ENCODE data around the gene KRT6A. TPM values are rescaled to one million over a fixed set of nuclear protein-coding genes. Genes with fewer than 3 reads are reported as not detected.
"Not testable (repeated sequence)": the region's sequence is repeated elsewhere in the genome, so short reads cannot be mapped to it uniquely, and the experiment has no call there.

KRT6A gene
- total RNA-seq, 1 experiment from 2014 or later: 55.9 TPM

GRCh38 chr12:52501490-52501889 lies 8.4 kb upstream of the KRT6A start:
- H2AFZ ChIP-seq: no peak overlapping the region
- H3K79me2 ChIP-seq (ENCODE audit: low read depth): no peaks in the 10 kb centered on the region
- TF ChIP-seq CTCF (conservative IDR thresholded peaks at IDR 0.05) (no peak), EZH2 (IDR thresholded peaks at IDR 0.05; ENCODE audit: low read depth) (no peak)
- intact Hi-C loops (cut with micrococcal nuclease; ENCODE audit: unreplicated experiment): no loop called here
- ChIA-PET CTCF (interaction anchor here (0.6 kb wide), 1 partner anchor 12 kb away, joined by 4 read pairs; no protein-coding TSS in a partner anchor), POLR2A (ENCODE audit: unreplicated experiment) (interaction anchor here (0.7 kb wide), 1 partner anchor 21 kb away, joined by 8 read pairs; no protein-coding TSS in a partner anchor)
- no peaks in the 10 kb centered on the region for H3K27me3 ChIP-seq (ENCODE audit: insufficient read depth, low read depth)
- no peak for DNase-seq
- H3K4me2 ChIP-seq: no peak overlapping the region
- H4K20me1 ChIP-seq (ENCODE audit: insufficient read depth): no peaks in the 10 kb centered on the region
- no peaks in the 10 kb centered on the region for H3K9me2 ChIP-seq (ENCODE audit: insufficient read depth)
- 0 out of 2 replicates have a peak, but pooled peaks cover 10% of the 10 kb centered on the region for H3K9me3 ChIP-seq (ENCODE audit: insufficient read depth, low read depth)
- peaks cover 4% of the 10 kb centered on the region; the same call in 1 of the 2 replicates for H3F3A ChIP-seq (ENCODE audit: insufficient read depth, low read depth)
- BruUV-seq (replicated peaks): no TSS peak
- peaks cover 8% of the 10 kb centered on the region; the same call in 1 of the 2 replicates for H3K4me1 ChIP-seq (replicated peaks; ENCODE audit: insufficient read depth)
- H3K4me3 ChIP-seq: no peak overlapping the region
- H3K36me3 ChIP-seq (ENCODE audit: low read depth): no peaks in the 10 kb centered on the region
- H3K27ac ChIP-seq: no peak overlapping the region

- CTCF ChIA-PET; H3K4me2 ChIP-seq; H3K4me3 ChIP-seq; H2AFZ ChIP-seq; H3K36me3 ChIP-seq (ENCODE audit: low read depth); BruUV-seq (replicated peaks); intact Hi-C loops (cut with micrococcal nuclease; ENCODE audit: unreplicated experiment); H3K9me2 ChIP-seq (ENCODE audit: insufficient read depth); H3K27me3 ChIP-seq (ENCODE audit: insufficient read depth, low read depth); POLR2A ChIA-PET (ENCODE audit: unreplicated experiment); DNase-seq; H3K27ac ChIP-seq; H4K20me1 ChIP-seq (ENCODE audit: insufficient read depth); H3K79me2 ChIP-seq (ENCODE audit: low read depth); H3K9me3 ChIP-seq (ENCODE audit: insufficient read depth, low read depth): not testable (repeated sequence)
- Histone ChIP-seq H3F3A (ENCODE audit: insufficient read depth, low read depth) (peaks cover 12% of the 10 kb centered on the region; the same call in 1 of the 2 replicates), H3K4me1 (replicated peaks; ENCODE audit: insufficient read depth) (peaks cover 17% of the 10 kb centered on the region)
Measured at GRCh38 chr12:52500574-52500973, 7.5 kb upstream of the KRT6A start.

GRCh38 chr12:52499806-52500560 lies 6.9 kb upstream of the KRT6A start:
- H3K4me3 ChIP-seq: no peak overlapping the region
- H3K36me3 ChIP-seq (ENCODE audit: low read depth): no peaks in the 10 kb centered on the region
- CTCF ChIA-PET: interaction anchor here (0.6 kb wide), 1 partner anchor 511 kb away, joined by 3 read pairs; no protein-coding TSS in a partner anchor
- POLR2A ChIA-PET (ENCODE audit: unreplicated experiment): no interaction called here
- H3K4me1 ChIP-seq (replicated peaks; ENCODE audit: insufficient read depth): peaks cover 23% of the 10 kb centered on the region
- H3K27me3 ChIP-seq (ENCODE audit: insufficient read depth, low read depth): no peaks in the 10 kb centered on the region
- BruUV-seq (replicated peaks): no TSS peak
- H4K20me1 ChIP-seq (ENCODE audit: insufficient read depth): no peaks in the 10 kb centered on the region
- no peak overlapping the region for H2AFZ ChIP-seq
- DNase-seq: no peak
- H3K9me2 ChIP-seq (ENCODE audit: insufficient read depth): no peaks in the 10 kb centered on the region
- 0 out of 2 replicates have a peak, but pooled peaks cover 3% of the 10 kb centered on the region for H3K9me3 ChIP-seq (ENCODE audit: insufficient read depth, low read depth)
- H3K79me2 ChIP-seq (ENCODE audit: low read depth): no peaks in the 10 kb centered on the region
- no peak overlapping the region for H3K27ac ChIP-seq
- H3K4me2 ChIP-seq: no peak overlapping the region
- TF ChIP-seq EZH2 (IDR thresholded peaks at IDR 0.05; ENCODE audit: low read depth) (no peak), CTCF (conservative IDR thresholded peaks at IDR 0.05) (no peak)
- intact Hi-C loops (cut with micrococcal nuclease; ENCODE audit: unreplicated experiment): no loop called here
- peaks cover 13% of the 10 kb centered on the region; the same call in 1 of the 2 replicates for H3F3A ChIP-seq (ENCODE audit: insufficient read depth, low read depth)

Measured in PC-9 (cell line).